ENCODE data around the gene NPW. TPM values are rescaled to one million over a fixed set of nuclear protein-coding genes. Genes with fewer than 3 reads are reported as not detected.

Gene NPW
- total and polyA plus RNA-seq, 2 donors (not counting 3 experiments of a cell fraction or from before 2014, with no cell fraction given): 0.84 to 3.3 TPM

DNA sequence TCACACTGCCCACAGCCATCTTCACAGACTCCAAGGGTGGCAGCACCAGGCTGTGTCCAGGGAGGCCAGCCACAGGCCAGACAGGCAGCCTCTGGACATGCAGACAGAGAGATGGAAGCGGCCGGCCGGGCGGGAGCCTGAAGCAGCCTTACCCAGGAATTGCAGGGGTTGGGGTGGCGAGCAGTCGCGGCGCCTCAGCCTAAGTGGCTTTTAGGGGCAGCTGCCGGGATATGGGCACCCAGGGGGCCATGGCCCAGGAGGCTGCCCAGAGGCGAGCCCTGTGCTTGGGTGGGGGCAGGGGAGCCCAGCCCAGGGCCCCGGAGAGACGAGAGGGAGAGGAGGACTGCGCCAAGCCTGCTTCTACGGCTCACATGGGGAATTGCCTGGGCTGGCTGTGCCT is 5.7 kb downstream of the NPW start:
- Histone ChIP-seq H3K79me2 (ENCODE audit: control insufficient read depth, insufficient read depth, low read length) (peaks cover 15% of the 10 kb centered on the region), H3K9me3 (replicated peaks; ENCODE audit: control insufficient read depth, insufficient read depth, low read length) (no peaks in the 10 kb centered on the region), H3K27me3 (ENCODE audit: control insufficient read depth in 2 of 2, insufficient read depth in 2 of 2, low read length in 2 of 2) (peaks cover 3 to 4% of the 10 kb centered on the region in 2 experiments), H3K4me2 (ENCODE audit: insufficient read depth, low read length) (no peak overlapping the region), H3K9me1 (replicated peaks; ENCODE audit: control insufficient read depth, extremely low read depth, insufficient read depth, low read length) (no peaks in the 10 kb centered on the region), H3K4me3 (replicated peaks in 1 of 3; ENCODE audit: insufficient read depth in 1 of 3, low read depth in 1 of 3, low read length in 3 of 3) (no peak overlapping the region), H4K20me1 (replicated peaks; ENCODE audit: control insufficient read depth, extremely low read depth, insufficient read depth, low read length) (no peaks in the 10 kb centered on the region), H3K9ac (replicated peaks; ENCODE audit: extremely low read depth, insufficient read depth, low read length) (no peak overlapping the region), H3K27ac (ENCODE audit: insufficient read depth, low read depth, low read length) (no peak overlapping the region), H2AFZ (ENCODE audit: low read depth, low read length) (no peak overlapping the region), H3K36me3 (ENCODE audit: control insufficient read depth in 2 of 2, extremely low read depth in 1 of 2, insufficient read depth in 2 of 2, low read length in 2 of 2) (no peaks in the 10 kb centered on the region), H3K4me1 (ENCODE audit: control insufficient read depth, extremely low read depth, insufficient read depth, low read length) (peaks cover 26% of the 10 kb centered on the region)
- FAIRE-seq (no peak), DNase-seq (ENCODE audit: low read depth, low spot score) (no peak)
- CTCF ChIA-PET: interaction anchor here (1.4 kb wide), 1 partner anchor 115 kb away, joined by 6 read pairs; no protein-coding TSS in a partner anchor
- POLR2A ChIA-PET: no interaction called here
- no peak for TF ChIP-seq FOS (IDR thresholded peaks at IDR 0.05; ENCODE audit: borderline replicate concordance, insufficient read depth, low read length)
- TF ChIP-seq CTCF (IDR thresholded peaks at IDR 0.05; ENCODE audit: extremely low read depth in 1 of 2, insufficient read depth in 1 of 2, low read depth in 1 of 2, low read length in 2 of 2): no peak
- TF ChIP-seq POLR2A (IDR thresholded peaks at IDR 0.05; ENCODE audit: low read depth, low read length): no peak
- no peak for TF ChIP-seq POLR2AphosphoS5 (IDR thresholded peaks at IDR 0.05; ENCODE audit: insufficient read depth, low read depth, low read length)
- TF ChIP-seq EZH2 (IDR thresholded peaks at IDR 0.05; ENCODE audit: borderline replicate concordance, low read depth, low read length, severe bottlenecking): no peak
- TF ChIP-seq MYC (IDR thresholded peaks at IDR 0.05; ENCODE audit: low read depth, low read length): no peak
- TF ChIP-seq JUN (IDR thresholded peaks at IDR 0.05; ENCODE audit: borderline replicate concordance, insufficient read depth, insufficient read length, low read depth): no peak
- TF ChIP-seq MAX (IDR thresholded peaks at IDR 0.05; ENCODE audit: insufficient read depth, insufficient read length): no peak
- no peak for TF ChIP-seq GATA2 (IDR thresholded peaks at IDR 0.05; ENCODE audit: insufficient read depth, insufficient read length, low read depth, low read length)
- dilution Hi-C loops (cut with MboI; ENCODE audit: extremely low pct_ligation_motif_present, low sequenced_read_pairs): loop anchor here (25.0 kb wide), 1 partner anchor 137 kb away; the partner anchor contains the start of gene TRAF7
- intact Hi-C loops (cut with micrococcal nuclease): no loop called here
- no TSS peak for BruUV-seq (replicated peaks)
